GM18909 (cell line): ENCODE data around the gene KCTD8.

Experiments
- ATAC-seq: cut with Tn5 transposase; IDR thresholded peaks from one replicate; pipeline ENCODE4 v1.9.1; 2021; ENCODE audit warnings: mild to moderate bottlenecking; ENCODE audit not compliant: unreplicated experiment, poor library complexity

The KCTD8 gene

GRCh38 chr4:44342800-44343199 lies 105.8 kb downstream of the KCTD8 start:
- ATAC-seq = no peak

- ATAC-seq = no peak
Observed at GRCh38 chr4:44326741-44327140, 121.9 kb downstream of the KCTD8 start.

GRCh38 chr4:44320833-44321232 lies 127.8 kb downstream of the KCTD8 start:
- no peak for ATAC-seq

- no peak for ATAC-seq
Observed at GRCh38 chr4:44319129-44319528, 129.5 kb downstream of the KCTD8 start.

- no peak for ATAC-seq
Observed at GRCh38 chr4:44313702-44314101, 134.9 kb downstream of the KCTD8 start.

GRCh38 chr4:44287505-44287904 lies 161.1 kb downstream of the KCTD8 start:
- ATAC-seq = no peak

GRCh38 chr4:44279469-44279868 lies 169.1 kb downstream of the KCTD8 start:
- ATAC-seq = no peak

GRCh38 chr4:44279066-44279465 lies 169.5 kb downstream of the KCTD8 start:
- ATAC-seq = no peak

GRCh38 chr4:44257461-44257860 lies 191.1 kb downstream of the KCTD8 start:
- ATAC-seq = no peak

GRCh38 chr4:44256414-44256813 lies 192.2 kb downstream of the KCTD8 start:
- ATAC-seq = no peak

GRCh38 chr4:44237643-44238042 lies 211.0 kb downstream of the KCTD8 start:
- no peak for ATAC-seq

GRCh38 chr4:44235897-44236296 lies 212.7 kb downstream of the KCTD8 start:
- no peak for ATAC-seq

- no peak for ATAC-seq
Observed at GRCh38 chr4:44232262-44232661, 216.3 kb downstream of the KCTD8 start.

GRCh38 chr4:44231006-44231405 lies 217.6 kb downstream of the KCTD8 start:
- no peak for ATAC-seq

GRCh38 chr4:44228326-44228725 lies 220.3 kb downstream of the KCTD8 start:
- no peak for ATAC-seq

- ATAC-seq = no peak
Observed at GRCh38 chr4:44221407-44221806, 227.2 kb downstream of the KCTD8 start.

GRCh38 chr4:44210750-44211149 lies 237.9 kb downstream of the KCTD8 start:
- no peak for ATAC-seq

- no peak for ATAC-seq
Observed at GRCh38 chr4:44196796-44197195, 251.8 kb downstream of the KCTD8 start.

- no peak for ATAC-seq
Observed at GRCh38 chr4:44194365-44194764, 254.2 kb downstream of the KCTD8 start.

GRCh38 chr4:44186850-44187246 lies 261.8 kb downstream of the KCTD8 start:
- no peak for ATAC-seq

GRCh38 chr4:44186096-44186849 lies 262.3 kb downstream of the KCTD8 start:
- no peak for ATAC-seq
